ENCODE measurements around the gene GLIS2.

Gene GLIS2

GRCh38 chr16:4334724-4335495 lies 19.0 kb downstream of the GLIS2 start:
- no peak for DNase-seq (ENCODE audit: low read depth)
- no peak for TF ChIP-seq CTCF (conservative IDR thresholded peaks at IDR 0.05; ENCODE audit: control insufficient read depth, insufficient read depth, low read depth, low read length)
- no peak overlapping the region for H3K4me3 ChIP-seq (ENCODE audit: control insufficient read depth, low read depth, low read length)

GRCh38 chr16:4336701-4337539 lies 21.1 kb downstream of the GLIS2 start:
- H3K4me3 ChIP-seq (ENCODE audit: control insufficient read depth, low read depth, low read length) = no peak overlapping the region
- no peak for DNase-seq (ENCODE audit: low read depth)
- no peak for TF ChIP-seq CTCF (conservative IDR thresholded peaks at IDR 0.05; ENCODE audit: control insufficient read depth, insufficient read depth, low read depth, low read length)

GRCh38 chr16:4337540-4338088 lies 21.7 kb downstream of the GLIS2 start:
- TF ChIP-seq CTCF (conservative IDR thresholded peaks at IDR 0.05; ENCODE audit: control insufficient read depth, insufficient read depth, low read depth, low read length) = no peak
- DNase-seq (ENCODE audit: low read depth) = no peak
- H3K4me3 ChIP-seq (ENCODE audit: control insufficient read depth, low read depth, low read length) = no peak overlapping the region

- no peak for DNase-seq (ENCODE audit: low read depth)
- H3K4me3 ChIP-seq (ENCODE audit: control insufficient read depth, low read depth, low read length) = no peak overlapping the region
Measured at GRCh38 chr16:4338125-4338582, 22.3 kb downstream of the GLIS2 start.

GRCh38 chr16:4338712-4339299 lies 22.9 kb downstream of the GLIS2 start:
- H3K4me3 ChIP-seq (ENCODE audit: control insufficient read depth, low read depth, low read length) = no peak overlapping the region
- no peak for TF ChIP-seq CTCF (conservative IDR thresholded peaks at IDR 0.05; ENCODE audit: control insufficient read depth, insufficient read depth, low read depth, low read length)
- DNase-seq (ENCODE audit: low read depth) = no peak

More at GRCh38 chr16:4338125-4338582, 22.3 kb downstream of the GLIS2 start:
- TF ChIP-seq CTCF (conservative IDR thresholded peaks at IDR 0.05; ENCODE audit: control insufficient read depth, insufficient read depth, low read depth, low read length) = no peak

- no peak for TF ChIP-seq CTCF (conservative IDR thresholded peaks at IDR 0.05; ENCODE audit: control insufficient read depth, insufficient read depth, low read depth, low read length)
- no peak overlapping the region for H3K4me3 ChIP-seq (ENCODE audit: control insufficient read depth, low read depth, low read length)
- DNase-seq (ENCODE audit: low read depth) = no peak
Measured at GRCh38 chr16:4339455-4339854, 23.6 kb downstream of the GLIS2 start.

Data from fibroblast of mammary gland (primary cell).